Measurements from ENCODE around the gene DNA2. TPM values are rescaled to one million over a fixed set of nuclear protein-coding genes. Genes with fewer than 3 reads are reported as not detected.

Gene DNA2
- total and polyA plus RNA-seq, 2 of the 13 experiments (the other 11 are each of a cell fraction or from before 2014, with no cell fraction given): 4.8 to 27.3 TPM

DNA sequence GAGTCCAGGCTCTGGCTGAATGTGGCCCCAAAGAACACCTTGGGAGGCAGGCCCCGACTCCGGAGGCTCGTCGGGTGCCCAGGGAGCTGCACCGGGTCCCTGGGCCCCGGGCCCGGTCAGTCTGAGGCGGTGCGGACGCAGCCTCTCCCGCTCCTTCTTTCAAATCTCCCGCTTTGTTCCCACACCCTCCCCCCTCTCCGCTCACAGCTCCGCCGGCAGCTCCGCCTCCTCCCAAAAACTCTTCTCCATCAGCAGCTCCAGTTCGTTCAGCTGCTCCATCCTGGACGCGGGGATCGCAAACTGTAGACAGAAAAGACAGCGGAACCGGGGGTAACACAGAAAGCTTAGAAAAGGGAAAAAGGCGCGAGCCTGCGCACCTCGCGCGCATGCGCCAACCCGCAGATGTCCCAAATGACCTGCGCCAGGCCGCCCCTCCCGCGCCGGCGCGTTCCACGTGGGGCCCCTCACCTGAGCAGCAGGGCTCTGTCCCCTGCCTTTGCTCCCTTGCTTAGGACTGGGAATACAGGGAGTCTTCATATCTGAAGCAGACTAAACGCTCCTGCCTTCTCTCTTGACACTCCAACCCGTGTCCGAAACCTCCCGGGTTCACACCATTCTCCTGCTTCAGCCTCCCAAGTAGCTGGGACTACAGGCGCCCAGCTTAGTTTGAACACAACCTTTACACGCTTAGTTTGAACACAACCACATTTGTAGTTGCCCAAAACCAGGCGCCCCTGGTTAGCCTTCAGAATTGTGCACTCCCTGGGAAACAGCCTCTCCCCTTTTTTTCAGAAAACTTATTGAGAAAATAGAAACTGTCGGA, at the start of gene DNA2 (continued):
- TF ChIP-seq ZKSCAN5 (CRISPR knock-in tag; IDR thresholded peaks at IDR 0.05): no peak
- TF ChIP-seq NR1H2 (CRISPR knock-in tag; IDR thresholded peaks at IDR 0.05; ENCODE audit: borderline replicate concordance, low read depth): no peak
- TF ChIP-seq ZNF780A (CRISPR knock-in tag; IDR thresholded peaks at IDR 0.05): no peak
- peak; percentile 68 for TF ChIP-seq ZNF781 (CRISPR knock-in tag; IDR thresholded peaks at IDR 0.05; ENCODE audit: borderline replicate concordance, not compliant biosample characterization)
- no peak for TF ChIP-seq NR2F1 (CRISPR knock-in tag; IDR thresholded peaks at IDR 0.05)
- TF ChIP-seq POLR2G (IDR thresholded peaks at IDR 0.05; ENCODE audit: low read depth, low read length): peak; percentile 76
- TF ChIP-seq CSRNP1 (CRISPR knock-in tag; IDR thresholded peaks at IDR 0.05): peak; percentile 82; the same call in 1 of the 2 replicates
- TF ChIP-seq POLR2AphosphoS2 (IDR thresholded peaks at IDR 0.05; ENCODE audit: low read depth, low read length): no peak
- peak; percentile 95 for TF ChIP-seq ZNF430 (CRISPR knock-in tag; IDR thresholded peaks at IDR 0.05)
- peak; percentile 61; the same call in 1 of the 2 replicates for TF ChIP-seq ZNF562 (CRISPR knock-in tag; IDR thresholded peaks at IDR 0.05; ENCODE audit: borderline replicate concordance)
- TF ChIP-seq HCFC1 (IDR thresholded peaks at IDR 0.05; ENCODE audit: low read depth, low read length): no peak
- TF ChIP-seq, protein P1, sequence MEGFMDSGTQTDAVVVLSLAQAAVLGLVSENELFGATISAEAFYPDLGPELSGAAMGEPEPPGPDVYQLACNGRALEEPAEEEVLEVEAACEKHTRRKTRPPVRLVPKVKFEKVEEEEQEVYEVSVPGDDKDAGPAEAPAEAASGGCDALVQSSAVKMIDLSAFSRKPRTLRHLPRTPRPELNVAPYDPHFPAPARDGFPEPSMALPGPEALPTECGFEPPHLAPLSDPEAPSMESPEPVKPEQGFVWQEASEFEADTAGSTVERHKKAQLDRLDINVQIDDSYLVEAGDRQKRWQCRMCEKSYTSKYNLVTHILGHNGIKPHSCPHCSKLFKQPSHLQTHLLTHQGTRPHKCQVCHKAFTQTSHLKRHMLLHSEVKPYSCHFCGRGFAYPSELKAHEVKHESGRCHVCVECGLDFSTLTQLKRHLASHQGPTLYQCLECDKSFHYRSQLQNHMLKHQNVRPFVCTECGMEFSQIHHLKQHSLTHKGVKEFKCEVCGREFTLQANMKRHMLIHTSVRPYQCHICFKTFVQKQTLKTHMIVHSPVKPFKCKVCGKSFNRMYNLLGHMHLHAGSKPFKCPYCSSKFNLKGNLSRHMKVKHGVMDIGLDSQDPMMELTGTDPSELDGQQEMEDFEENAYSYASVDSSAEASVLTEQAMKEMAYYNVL (CRISPR knock-in tag; IDR thresholded peaks at IDR 0.05; ENCODE audit: borderline replicate concordance): peak; percentile 62; the same call in 1 of the 2 replicates
- TF ChIP-seq, protein P2, sequence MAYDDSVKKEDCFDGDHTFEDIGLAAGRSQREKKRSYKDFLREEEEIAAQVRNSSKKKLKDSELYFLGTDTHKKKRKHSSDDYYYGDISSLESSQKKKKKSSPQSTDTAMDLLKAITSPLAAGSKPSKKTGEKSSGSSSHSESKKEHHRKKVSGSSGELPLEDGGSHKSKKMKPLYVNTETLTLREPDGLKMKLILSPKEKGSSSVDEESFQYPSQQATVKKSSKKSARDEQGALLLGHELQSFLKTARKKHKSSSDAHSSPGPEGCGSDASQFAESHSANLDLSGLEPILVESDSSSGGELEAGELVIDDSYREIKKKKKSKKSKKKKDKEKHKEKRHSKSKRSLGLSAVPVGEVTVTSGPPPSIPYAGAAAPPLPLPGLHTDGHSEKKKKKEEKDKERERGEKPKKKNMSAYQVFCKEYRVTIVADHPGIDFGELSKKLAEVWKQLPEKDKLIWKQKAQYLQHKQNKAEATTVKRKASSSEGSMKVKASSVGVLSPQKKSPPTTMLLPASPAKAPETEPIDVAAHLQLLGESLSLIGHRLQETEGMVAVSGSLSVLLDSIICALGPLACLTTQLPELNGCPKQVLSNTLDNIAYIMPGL (CRISPR knock-in tag; IDR thresholded peaks at IDR 0.05; ENCODE audit: borderline replicate concordance in 1 of 2, low read depth in 1 of 2): peak; percentile 42 to 73
- no peak; the same call in 1 of the 2 replicates for TF ChIP-seq MTF1 (CRISPR knock-in tag; IDR thresholded peaks at IDR 0.05)
- no peak; the same call in 1 of the 2 replicates for TF ChIP-seq RNF2 (conservative IDR thresholded peaks at IDR 0.05; ENCODE audit: low read depth)
- TF ChIP-seq, protein P3, sequence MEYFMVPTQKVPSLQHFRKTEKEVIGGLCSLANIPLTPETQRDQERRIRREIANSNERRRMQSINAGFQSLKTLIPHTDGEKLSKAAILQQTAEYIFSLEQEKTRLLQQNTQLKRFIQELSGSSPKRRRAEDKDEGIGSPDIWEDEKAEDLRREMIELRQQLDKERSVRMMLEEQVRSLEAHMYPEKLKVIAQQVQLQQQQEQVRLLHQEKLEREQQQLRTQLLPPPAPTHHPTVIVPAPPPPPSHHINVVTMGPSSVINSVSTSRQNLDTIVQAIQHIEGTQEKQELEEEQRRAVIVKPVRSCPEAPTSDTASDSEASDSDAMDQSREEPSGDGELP (IDR thresholded peaks at IDR 0.05; ENCODE audit: borderline replicate concordance, low read depth): no peak
- TF ChIP-seq, protein P4, sequence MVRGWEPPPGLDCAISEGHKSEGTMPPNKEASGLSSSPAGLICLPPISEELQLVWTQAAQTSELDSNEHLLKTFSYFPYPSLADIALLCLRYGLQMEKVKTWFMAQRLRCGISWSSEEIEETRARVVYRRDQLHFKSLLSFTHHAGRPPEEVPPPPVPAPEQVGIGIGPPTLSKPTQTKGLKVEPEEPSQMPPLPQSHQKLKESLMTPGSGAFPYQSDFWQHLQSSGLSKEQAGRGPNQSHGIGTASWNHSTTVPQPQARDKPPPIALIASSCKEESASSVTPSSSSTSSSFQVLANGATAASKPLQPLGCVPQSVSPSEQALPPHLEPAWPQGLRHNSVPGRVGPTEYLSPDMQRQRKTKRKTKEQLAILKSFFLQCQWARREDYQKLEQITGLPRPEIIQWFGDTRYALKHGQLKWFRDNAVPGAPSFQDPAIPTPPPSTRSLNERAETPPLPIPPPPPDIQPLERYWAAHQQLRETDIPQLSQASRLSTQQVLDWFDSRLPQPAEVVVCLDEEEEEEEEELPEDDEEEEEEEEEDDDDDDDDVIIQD (CRISPR knock-in tag; IDR thresholded peaks at IDR 0.05; ENCODE audit: low read depth): no peak; the same call in 1 of the 2 replicates
- TF ChIP-seq ZNF839 (CRISPR knock-in tag; IDR thresholded peaks at IDR 0.05; ENCODE audit: borderline replicate concordance): peak; percentile 67; the same call in 1 of the 2 replicates

Data from HepG2 (cell line).